ENCODE measurements around the gene TBC1D24.
"Not testable (repeated sequence)": the region's sequence is repeated elsewhere in the genome, so short reads cannot be mapped to it uniquely, and the experiment has no call there.

Gene TBC1D24
- 5.9 to 9.3 (median 7.3) reads per million in 4 donors for total RNA-seq

DNA sequence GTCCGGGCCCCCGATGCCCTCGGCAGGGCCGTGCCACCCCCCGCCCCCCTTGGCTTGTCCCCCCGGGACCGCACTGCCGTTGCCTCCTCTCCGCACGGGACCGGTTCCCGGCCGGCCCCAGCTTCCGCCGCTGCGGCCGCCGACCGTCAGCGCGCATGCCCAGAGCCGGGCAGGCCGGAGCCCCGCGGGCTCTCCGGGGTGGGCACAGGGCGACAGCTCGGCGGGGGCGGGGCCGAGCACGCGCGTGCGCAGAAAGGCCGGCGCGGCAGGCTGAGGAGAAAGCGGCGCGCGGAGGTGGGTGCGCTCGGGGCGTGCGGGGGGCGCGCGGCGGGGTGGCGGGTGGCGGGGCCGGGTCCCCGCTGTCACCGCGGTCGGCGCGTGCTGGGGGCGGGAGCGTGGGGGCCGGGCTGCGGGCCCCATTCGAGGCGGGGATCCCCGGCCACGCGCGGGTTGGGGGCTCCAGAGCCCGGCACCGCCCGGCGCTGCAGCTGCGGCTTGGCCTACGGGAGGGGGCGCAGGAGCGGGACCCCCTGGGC is at the start of gene TBC1D24:
TBC1D24 (plus strand) TSS at position 251 of the 536 bp plus-strand sequence. CDS start 21,022 bp downstream, outside the sequence.
- DNase-seq: peak; percentile 56 to 83 (median 69)

DNA sequence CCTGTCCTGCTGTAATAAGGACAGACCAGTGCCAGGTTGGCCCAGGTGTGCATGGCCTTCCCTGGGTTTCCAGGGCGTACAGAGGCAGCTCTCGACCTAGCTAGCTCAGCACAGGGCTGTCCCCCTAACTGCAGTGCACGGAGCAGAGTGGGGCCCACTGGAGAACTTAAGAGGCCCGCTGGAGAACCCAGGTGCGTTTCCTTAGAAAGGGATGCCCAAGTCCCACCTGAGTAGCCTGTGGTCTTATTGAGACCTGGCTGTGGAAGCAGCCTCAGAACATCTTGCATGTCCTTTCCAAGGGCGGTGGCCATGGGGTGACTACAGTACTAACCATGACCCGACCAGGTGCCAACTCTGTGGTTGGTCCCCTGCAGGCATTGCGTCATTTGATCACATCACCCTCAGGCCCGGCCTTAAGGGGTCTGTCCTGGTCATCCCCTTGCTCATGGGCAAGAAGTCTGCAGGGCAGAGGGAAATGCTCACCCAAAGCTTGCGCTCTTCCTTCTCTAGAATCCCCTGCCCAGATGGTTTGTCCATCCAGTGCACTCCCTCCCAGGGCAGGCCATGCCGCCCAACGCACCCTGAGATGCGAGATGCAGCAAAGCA is 49.0 kb upstream of the TBC1D24 start:
- DNase-seq: no peak

DNA sequence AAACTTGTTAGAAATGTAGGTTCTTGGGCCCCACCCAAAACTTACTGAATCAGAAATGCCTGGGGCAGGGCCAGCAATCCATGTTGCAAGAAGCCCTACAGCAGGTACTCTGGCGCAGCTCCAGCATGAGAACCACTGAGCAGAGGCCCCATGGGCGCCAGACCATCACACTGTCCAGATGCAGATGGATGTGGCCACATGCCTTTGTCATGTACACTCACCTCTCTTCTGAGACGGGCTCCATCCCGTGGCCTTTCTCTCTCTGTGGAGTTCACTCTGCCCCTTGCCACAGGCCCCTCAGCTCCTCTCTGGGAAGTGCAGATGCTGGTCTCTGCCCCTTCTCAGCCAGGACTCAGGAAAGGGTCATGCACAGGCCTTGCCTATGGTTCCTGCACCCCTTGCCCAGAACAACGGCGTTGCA is 48.0 kb upstream of the TBC1D24 start:
- no peak for DNase-seq

DNA sequence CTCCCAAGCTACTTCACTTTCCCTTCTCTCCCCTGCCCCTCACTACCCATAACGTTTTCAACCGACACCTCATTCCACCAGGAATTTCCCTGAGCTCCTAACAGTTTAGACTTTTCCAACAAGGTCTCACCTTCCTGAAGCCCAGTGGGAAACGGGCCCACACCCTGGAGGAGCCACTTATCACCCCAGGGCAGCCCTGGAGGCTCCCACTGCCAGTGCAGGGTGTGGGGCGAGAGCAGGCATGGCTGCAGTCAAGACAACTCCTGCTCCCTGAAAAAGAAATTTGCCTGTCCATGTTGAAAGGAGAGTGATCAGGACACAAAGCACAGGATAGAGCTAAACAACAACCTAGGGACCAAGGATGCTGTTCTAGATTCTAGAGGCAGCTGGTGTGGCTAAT is 47.4 kb upstream of the TBC1D24 start:
- DNase-seq: no peak

DNA sequence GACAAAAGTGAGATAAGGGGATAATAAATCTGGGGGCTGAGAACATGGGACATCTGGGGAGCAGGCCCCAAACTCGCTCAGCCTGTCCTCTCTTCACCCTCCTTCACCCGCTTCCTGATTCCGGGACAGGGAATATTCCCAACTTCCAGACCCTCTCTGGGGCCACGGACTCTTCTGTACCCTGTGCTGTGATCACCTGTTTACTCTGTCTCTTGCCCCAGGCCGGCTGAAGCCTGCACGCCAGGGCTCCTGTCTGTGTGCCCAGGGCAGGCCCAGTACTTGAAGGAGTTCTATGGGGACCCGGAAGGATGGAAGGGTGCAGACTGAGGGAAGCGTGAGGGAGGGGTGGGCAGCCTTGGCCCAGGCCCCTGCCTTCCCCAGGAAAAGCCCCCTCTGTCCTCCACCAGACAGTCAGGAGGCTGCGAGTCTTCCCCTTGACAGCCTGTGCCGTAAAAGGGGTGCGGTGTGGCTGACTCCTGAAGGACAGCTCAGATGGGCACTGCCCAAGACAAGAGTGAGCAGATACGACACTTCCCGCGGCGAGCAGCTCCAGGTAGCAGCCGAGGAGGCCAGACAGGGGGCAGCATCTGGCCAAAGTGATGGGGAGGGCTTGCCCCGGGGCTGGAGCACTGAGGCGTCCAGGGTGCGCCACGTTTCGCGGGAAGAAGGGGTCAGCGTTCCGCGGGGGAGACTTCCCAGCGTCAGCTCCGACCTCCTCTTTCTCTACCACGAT is 46.7 kb upstream of the TBC1D24 start:
- peak in 1 of 5 donors; percentile 5 for DNase-seq

DNA sequence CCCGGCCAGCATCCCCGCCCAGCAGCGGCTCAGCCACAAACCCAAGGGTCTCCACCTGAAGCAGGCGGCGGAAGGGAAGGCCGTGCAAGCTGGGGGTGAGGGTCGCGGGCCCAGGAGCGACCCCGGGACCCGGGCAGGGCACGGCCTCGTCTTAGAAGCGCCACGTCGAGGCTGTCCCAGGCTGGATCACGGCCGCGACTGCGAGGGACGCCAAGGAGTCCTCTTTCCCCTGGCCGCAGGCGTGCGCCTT is 46.2 kb upstream of the TBC1D24 start:
- no peak for DNase-seq

DNA sequence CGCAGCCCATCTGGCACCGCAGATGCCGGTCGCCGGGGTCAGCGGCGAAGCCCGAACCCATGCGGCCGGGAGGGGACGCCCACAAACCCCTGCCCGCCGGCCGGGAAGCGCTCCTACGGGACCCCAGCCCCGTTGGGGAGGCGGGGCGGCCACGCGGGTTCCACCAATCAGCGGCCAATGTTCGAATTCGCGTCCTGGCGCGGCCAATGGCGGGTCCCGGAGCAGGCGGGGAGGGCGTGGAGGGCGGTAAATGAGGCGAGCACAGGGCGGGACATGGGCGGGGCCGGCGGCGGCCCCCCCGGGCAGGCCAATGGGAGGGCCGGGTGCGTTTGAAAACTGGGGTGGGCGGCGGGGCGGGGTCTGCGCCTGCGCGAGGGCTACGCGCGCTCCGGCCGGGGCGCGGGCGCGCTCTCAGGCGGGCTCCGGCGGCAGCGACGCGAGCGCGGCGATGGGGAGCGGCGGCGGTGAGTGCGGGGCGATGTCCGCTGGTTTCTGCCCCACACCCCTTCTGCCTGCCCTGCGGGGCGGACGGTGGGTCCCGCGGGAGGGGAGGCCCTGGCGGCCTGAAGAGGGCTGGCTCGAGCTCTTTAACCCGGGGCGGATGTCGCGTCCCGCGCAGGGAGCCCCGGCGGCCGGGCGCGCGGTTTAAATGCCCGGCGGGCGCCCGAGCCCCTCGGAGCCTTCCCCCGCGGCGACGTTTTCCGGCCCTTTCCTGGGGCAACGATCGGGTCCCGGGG is 45.7 kb upstream of the TBC1D24 start, which contains the start of gene CCNF:
CCNF (plus strand) TSS at position 414 of the 737 bp plus-strand sequence; CDS start at position 449, 35 bp downstream.
- DNase-seq: peak; percentile 97 to 98 (median 97)

DNA sequence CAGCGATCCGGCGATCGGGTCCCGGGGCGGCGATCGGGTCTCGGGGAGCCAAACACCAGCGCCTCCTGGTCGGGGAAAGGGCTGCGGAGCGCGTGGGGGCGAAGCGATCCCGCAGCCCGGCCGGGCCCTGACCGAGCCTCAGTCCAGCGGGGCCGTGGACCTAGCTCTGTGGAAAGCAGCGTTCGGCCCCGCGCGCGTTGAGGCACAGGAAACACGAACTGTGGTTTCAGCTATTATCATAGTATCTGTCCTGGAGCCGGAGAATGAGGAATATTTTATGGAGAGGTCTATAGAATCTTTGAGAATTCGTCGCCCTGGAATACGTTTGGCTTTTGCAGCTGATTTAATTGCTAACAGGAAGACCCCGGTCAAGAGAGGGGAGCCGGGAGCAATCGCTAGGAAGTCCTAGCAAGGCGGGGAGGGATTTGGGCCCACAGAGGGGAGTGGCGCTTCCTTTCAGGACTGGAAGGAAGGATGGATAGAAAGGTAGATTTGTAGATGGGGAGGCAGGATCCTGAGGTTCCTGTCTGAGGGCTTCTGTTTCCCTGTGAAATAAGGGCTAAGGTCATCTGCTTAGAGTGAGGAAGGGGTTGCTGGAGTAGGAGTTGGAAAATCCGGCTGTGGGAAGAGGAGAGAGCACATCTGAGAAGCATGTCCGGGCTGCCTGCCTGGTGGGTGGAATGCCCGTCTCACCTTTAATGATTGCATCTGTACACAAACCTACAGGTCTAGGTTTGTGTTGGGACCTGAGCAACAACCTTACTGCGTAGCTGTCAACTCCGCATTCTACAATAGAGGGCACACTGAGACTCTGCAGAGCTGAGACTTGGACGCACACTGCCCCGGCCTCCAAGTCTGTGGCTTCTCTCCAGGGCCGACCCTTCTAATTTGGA is 44.9 kb upstream of the TBC1D24 start:
- peak in 2 of 5 donors; percentile 6 to 36 for DNase-seq

DNA sequence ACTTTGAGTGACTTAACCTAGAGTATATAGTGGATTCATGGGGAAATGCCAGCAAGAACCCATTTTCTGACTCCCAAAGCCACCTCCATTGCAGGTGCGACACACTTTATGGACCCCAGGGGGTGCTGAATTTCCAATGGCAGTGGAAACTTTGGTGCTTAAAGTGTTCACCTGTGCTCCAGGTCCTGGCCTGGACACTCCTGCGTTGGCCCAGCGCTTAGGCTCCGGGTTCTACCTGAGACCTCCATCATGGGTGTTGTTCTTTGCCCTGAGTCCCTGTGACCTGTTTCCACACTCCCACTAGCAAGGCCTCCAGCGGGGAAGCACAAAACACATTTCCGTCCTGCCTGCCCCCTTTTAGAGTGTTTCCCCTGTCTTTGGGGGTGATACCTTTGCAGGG is 42.6 kb upstream of the TBC1D24 start:
- DNase-seq: no peak

DNA sequence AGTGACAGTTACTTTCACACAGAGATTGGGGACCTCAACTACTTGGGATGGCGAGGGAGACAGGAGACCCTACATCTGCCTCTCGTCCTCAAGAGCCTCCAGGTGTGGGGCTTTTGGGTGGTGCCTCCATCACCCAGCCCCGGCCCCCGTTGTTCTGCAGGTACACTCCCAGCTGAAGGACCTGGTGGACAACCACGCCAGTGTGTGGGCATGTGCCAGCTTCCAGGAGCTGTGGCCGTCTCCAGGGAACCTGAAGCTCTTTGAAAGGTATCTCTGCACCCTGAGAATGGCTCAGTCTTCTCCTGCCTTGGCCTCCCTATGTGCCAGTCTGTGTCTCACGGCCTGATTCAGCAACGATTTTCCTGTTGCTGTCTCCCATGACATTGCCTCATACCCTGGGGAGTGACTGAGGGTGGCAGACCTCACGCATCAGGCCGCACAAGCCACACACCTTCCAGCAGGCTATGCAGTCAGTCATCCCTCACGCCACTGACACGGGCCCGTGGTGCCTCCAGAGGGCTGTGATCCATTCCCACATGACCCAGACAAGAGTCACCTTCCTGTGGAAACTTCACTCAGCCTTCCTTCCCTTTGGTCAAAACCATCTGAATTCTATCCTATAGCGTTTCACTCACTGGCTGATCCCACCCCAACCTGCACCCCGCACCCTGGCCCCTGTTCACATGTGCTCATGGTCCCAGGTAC is 42.0 kb upstream of the TBC1D24 start:
- DNase-seq: no peak

DNA sequence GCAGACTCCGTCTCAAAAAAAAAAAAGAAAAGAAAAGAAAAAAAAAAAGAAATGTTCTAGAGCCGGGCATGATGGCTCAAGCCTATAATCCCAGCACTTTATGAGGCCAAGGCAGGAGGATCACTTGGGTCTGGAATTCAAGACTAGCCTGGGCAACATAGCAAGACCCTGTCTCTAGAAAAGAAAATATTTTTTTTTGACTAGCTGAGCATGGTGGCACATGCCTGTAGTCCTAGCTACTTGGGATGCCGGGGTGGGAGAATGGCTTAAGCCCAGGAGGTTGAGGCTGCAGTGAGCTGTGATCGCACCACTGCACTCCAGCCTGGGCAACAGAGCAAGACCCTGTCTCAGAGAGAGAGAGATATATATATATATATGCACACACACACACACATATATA is 39.7 kb upstream of the TBC1D24 start:
- not testable (repeated sequence) for DNase-seq

DNA sequence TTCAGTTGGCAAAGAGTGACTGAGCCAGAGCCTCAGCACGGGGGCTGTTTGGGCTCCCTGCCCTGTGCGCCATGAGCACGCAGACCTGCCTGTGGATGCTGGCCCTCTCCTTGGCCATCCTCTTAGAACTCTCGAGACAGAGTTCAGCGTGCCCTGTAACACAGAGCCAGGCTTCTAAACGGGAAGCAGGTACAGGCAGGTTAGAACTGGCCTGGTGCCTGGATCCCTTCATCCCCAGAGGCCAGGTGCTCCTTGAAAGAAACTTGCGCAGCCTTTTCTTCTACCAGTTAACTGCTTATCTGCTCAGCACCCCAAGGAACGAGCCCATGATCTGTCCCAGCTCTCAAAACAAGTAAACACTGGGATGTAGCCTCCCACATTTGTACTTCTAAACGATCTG is 38.8 kb upstream of the TBC1D24 start:
- DNase-seq: no peak

DNA sequence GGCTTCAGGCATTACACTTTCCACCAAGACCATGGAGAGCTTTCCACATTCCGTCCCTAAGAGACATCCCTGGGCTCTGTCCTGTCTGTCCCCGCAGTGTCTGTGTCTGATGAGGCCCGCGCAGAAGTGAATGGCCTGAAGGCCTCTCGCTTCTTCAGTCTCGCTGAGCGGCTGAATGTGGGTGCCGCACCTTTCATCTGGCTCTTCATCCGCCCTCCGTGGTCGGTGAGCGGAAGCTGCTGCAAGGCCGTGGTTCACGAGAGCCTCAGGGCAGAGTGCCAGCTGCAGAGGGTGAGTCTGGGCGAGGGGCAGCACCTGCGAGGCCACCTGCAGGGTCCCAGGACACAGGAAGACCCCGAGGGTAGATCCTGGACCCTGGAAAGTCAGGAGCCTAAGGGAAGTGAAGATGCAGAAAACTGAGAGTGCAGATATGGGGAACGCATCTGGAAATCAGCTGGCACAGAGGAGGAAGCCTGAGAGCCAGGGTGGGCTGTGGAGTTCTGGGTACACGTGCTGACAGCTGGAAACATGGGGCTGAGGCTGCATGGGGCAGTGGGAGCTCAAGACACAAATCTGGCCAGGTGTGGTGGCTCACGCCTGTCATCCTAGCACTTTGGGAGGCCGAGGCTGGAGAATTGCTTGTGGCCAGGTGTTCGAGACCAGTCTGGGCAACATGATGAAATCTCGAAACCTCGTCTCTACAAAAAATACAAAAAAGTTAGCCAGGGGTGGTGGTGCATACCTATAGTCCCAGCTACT is 37.7 kb upstream of the TBC1D24 start:
- no peak for DNase-seq

DNA sequence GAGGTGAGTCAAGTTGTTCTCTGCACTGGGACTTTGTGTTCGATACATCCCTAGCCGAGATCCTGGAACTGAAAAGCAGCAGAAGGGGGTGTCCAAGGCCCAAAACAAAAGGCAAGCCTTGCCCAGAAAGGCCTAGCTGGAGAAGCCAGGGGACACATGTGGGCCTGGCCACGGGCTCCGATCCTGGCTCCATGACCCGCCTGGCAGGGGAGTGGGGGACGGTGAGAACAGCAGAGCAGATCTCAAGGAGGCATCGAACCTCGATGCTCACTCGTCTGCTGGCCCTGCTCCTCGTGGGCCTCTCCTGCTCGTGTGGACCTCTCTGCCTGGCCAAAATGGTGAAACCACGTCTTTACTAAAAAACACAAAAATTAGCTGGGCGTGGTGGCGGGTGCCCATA is 36.8 kb upstream of the TBC1D24 start:
- DNase-seq: no peak

DNA sequence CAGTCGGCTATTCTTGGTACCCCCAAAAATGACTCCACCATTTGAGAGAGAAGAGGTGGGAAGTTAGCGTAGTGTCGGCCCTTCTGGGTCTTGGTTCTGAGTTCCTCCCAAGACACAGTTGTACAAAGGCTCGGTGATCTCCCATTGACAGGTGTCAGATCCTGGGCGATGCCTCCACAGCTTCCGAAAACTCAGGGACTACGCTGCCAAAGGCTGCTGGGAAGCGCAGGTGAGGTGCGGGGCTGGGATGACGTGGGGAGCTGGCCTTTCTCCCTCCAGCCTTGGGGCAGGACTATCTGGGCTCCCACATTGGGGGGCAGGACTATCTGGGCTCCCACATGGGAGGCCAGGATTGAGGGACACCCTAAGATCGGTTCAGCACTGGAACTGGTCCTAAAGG is 35.3 kb upstream of the TBC1D24 start:
- no peak for DNase-seq

DNA sequence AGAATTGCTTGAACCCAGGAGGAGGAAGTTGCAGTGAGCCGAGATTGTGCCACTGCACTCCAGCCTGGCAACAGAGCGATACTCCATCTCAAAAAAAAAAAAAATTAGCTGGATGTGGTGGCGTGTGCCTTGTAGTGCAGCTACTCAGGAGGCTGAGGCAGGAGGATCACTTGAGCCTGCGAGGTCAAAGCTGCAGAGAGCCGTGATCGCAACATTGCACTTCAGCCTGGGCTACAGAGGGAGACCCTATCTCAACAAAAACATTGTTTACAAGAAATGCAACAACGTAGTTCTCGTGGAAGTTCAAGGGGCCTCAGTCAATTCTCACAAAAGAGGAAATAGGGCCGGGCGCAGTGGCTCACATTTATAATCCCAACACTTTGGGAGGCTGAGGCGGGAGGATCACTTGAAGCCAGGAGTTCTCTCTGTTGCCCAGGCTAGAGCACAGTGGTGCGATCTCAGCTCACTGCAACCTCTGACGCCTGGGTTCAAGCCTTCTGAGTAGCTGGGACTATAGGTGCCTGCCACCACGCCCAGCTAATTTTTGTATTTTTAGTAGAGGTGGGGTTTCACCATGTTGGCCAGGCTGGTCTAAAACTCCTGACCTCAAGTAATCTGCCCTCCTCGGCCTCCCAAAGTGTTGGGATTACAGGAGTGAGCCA is 33.7 kb upstream of the TBC1D24 start:
- DNase-seq: not testable (repeated sequence)

DNA sequence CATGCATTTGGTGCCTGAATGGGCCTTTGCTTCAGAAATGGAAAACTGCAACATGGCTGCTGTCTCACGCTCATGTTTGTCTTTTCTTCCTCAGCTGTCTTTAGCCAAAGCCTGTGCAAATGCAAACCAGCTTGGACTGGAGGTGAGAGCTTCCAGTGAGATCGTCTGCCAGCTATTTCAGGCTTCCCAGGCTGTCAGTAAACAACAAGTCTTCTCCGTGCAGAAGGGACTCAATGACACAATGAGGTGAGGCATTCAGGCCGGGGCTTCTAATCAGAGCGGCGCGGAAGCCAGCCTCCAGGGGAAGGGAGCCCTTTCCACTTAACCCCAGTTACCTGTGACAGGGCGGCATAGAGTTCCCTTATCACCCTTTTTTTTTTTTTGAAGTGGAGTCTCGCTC is 31.4 kb upstream of the TBC1D24 start:
- DNase-seq: no peak

DNA sequence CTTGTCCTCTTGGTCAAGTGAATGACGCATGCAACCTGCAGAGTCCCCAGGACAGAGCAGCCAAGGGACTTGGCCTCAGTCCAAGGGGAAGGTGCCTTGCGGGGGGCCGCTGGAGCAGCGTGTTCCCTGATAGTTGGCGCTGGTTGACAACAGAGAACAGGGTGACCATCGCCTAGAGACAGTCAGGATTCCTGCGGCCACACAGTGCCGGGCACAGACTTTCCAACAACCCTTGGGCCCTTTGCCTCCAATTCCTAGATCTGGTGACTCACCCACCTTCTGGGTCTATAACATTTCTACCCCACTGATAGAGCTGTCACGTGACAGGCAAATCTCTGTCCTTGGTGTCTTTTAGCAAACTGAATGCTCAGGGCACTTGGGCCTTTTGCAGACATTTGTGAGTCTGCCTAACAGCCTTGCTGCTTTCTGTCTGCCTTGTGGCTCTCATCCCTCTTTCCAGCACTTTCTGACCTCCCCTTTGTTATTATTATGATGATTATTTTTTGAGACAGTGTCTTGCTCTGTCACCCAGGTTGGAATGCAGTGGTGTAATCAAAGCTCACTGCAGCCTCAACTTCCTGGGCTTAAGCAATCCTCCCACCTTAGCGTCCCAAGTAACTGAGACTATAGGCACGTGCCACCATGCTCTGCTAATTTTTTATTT is 26.9 kb upstream of the TBC1D24 start:
- DNase-seq: no peak

DNA sequence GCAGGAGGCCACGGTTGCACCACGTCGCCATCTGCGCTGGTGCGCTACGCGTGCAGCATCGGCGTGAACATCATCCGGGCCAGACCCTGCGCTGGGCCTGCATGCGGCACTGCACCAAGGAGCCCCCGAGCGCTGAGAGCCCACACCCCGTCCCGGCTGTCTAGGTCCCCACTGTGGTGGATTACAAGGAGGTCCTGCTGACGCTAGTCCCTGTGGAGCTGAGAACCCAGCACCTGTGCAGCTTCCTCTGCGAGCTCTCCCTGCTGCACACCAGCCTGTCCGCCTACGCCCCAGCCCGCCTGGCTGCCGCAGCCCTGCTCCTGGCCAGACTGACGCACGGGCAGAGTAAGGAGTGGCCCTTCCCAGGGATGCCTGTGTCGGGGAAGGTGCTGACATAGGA is 25.8 kb upstream of the TBC1D24 start:
- DNase-seq: no peak

DNA sequence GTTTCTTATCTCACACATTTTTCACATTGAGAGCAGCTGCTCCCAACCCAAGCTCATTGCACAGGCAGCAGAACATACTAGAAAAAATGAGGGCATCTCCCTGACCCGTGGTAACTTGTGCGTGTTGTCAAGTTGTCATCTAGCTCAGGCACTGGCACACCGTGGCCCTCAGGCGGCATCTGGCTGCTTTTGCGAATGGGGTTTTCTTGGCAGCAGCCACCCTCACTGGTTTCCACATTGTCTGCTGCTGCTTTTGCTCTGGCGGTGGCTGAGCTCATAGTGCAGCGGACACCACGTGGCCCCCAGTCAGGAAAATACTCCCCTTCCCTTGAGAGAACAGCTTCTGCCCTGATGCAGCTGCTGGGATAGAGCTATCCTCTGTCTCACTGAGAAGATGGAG is 24.4 kb upstream of the TBC1D24 start:
- DNase-seq: no peak
